ENCODE measurements around the gene ATF6. TPM values are rescaled to one million over a fixed set of nuclear protein-coding genes. Genes with fewer than 3 reads are reported as not detected.

ATF6 gene
- total RNA-seq, 1 experiment from 2014 or later = 16.4 TPM

GRCh38 chr1:161725908-161726472, 40.1 kb upstream of the ATF6 start:
- DNase-seq (ENCODE audit: low read depth, low spot score) (no peak), ATAC-seq (peak; percentile 70)
- TF ChIP-seq, protein P1, sequence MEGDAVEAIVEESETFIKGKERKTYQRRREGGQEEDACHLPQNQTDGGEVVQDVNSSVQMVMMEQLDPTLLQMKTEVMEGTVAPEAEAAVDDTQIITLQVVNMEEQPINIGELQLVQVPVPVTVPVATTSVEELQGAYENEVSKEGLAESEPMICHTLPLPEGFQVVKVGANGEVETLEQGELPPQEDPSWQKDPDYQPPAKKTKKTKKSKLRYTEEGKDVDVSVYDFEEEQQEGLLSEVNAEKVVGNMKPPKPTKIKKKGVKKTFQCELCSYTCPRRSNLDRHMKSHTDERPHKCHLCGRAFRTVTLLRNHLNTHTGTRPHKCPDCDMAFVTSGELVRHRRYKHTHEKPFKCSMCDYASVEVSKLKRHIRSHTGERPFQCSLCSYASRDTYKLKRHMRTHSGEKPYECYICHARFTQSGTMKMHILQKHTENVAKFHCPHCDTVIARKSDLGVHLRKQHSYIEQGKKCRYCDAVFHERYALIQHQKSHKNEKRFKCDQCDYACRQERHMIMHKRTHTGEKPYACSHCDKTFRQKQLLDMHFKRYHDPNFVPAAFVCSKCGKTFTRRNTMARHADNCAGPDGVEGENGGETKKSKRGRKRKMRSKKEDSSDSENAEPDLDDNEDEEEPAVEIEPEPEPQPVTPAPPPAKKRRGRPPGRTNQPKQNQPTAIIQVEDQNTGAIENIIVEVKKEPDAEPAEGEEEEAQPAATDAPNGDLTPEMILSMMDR (IDR thresholded peaks at IDR 0.05) = peak; percentile 28
- TF ChIP-seq SIN3A (IDR thresholded peaks at IDR 0.05; ENCODE audit: borderline replicate concordance, insufficient read depth, low read depth, low read length) (no peak), POLR2AphosphoS5 (IDR thresholded peaks at IDR 0.05; ENCODE audit: low read depth, low read length) (no peak), TCF7L2 (IDR thresholded peaks at IDR 0.05; ENCODE audit: low read depth, low read length) (peak; percentile 73)
- TF ChIP-seq, protein P2, sequence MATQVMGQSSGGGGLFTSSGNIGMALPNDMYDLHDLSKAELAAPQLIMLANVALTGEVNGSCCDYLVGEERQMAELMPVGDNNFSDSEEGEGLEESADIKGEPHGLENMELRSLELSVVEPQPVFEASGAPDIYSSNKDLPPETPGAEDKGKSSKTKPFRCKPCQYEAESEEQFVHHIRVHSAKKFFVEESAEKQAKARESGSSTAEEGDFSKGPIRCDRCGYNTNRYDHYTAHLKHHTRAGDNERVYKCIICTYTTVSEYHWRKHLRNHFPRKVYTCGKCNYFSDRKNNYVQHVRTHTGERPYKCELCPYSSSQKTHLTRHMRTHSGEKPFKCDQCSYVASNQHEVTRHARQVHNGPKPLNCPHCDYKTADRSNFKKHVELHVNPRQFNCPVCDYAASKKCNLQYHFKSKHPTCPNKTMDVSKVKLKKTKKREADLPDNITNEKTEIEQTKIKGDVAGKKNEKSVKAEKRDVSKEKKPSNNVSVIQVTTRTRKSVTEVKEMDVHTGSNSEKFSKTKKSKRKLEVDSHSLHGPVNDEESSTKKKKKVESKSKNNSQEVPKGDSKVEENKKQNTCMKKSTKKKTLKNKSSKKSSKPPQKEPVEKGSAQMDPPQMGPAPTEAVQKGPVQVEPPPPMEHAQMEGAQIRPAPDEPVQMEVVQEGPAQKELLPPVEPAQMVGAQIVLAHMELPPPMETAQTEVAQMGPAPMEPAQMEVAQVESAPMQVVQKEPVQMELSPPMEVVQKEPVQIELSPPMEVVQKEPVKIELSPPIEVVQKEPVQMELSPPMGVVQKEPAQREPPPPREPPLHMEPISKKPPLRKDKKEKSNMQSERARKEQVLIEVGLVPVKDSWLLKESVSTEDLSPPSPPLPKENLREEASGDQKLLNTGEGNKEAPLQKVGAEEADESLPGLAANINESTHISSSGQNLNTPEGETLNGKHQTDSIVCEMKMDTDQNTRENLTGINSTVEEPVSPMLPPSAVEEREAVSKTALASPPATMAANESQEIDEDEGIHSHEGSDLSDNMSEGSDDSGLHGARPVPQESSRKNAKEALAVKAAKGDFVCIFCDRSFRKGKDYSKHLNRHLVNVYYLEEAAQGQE (IDR thresholded peaks at IDR 0.05; ENCODE audit: insufficient read depth in 1 of 2, low read depth in 2 of 2, low read length in 1 of 2) = no peak
- Histone ChIP-seq H3K4me3 (ENCODE audit: low read depth in 2 of 2, low read length in 2 of 2) (peak overlapping the region; percentile 56 to 89), H3K27me3 (ENCODE audit: control insufficient read depth, insufficient read depth, low read length) (no peaks in the 10 kb centered on the region), H3K27ac (ENCODE audit: low read length) (peak overlapping the region; percentile 68), H3K36me3 (ENCODE audit: control insufficient read depth, insufficient read depth, low read length) (no peaks in the 10 kb centered on the region; the same call in 1 of the 2 replicates), H3K9me3 (ENCODE audit: control insufficient read depth, insufficient read depth, low read depth, low read length) (no peaks in the 10 kb centered on the region), H3K4me1 (ENCODE audit: control insufficient read depth, insufficient read depth, low read length) (peaks cover 6% of the 10 kb centered on the region; the same call in 1 of the 2 replicates)
- BruUV-seq (replicated peaks) = no TSS peak
- ChIA-PET CTCF (interaction anchor here (1.4 to 2.4 kb wide), 2 partner anchors 12 to 15 kb away, joined by 4 to 9 read pairs; no protein-coding TSS in a partner anchor), POLR2A (no interaction called here)
- in situ Hi-C loops (cut with HindIII; ENCODE audit: low pct_unique_long_range_greater_than_20kb, low sequenced_read_pairs) = loop anchor here (25.0 kb wide), 1 partner anchor 189 kb away; the partner anchor contains the start of gene FCGR3A
- intact Hi-C loops (cut with micrococcal nuclease; ENCODE audit: unreplicated experiment) = no loop called here

- Histone ChIP-seq H3K4me3 (ENCODE audit: low read depth in 2 of 2, low read length in 2 of 2) (peak overlapping the region; percentile 56 to 89), H3K36me3 (ENCODE audit: control insufficient read depth, insufficient read depth, low read length) (no peaks in the 10 kb centered on the region; the same call in 1 of the 2 replicates), H3K4me1 (ENCODE audit: control insufficient read depth, insufficient read depth, low read length) (peaks cover 6% of the 10 kb centered on the region; the same call in 1 of the 2 replicates), H3K27me3 (ENCODE audit: control insufficient read depth, insufficient read depth, low read length) (no peaks in the 10 kb centered on the region), H3K27ac (ENCODE audit: low read length) (peak overlapping the region; percentile 75), H3K9me3 (ENCODE audit: control insufficient read depth, insufficient read depth, low read depth, low read length) (no peaks in the 10 kb centered on the region)
- ChIA-PET CTCF (interaction anchor here (0.6 to 2.4 kb wide), 4 partner anchors 11 to 242 kb away, joined by 3 to 9 read pairs (median 4); partner anchors contain the start of gene DUSP12), POLR2A (no interaction called here)
- intact Hi-C loops (cut with micrococcal nuclease; ENCODE audit: unreplicated experiment) (no loop called here), in situ Hi-C loops (cut with HindIII; ENCODE audit: low pct_unique_long_range_greater_than_20kb, low sequenced_read_pairs) (loop anchor here (25.0 kb wide), 1 partner anchor 189 kb away; the partner anchor contains the start of gene FCGR3A)
- BruUV-seq (replicated peaks) = no TSS peak
- DNase-seq (ENCODE audit: low read depth, low spot score) = no peak
- ATAC-seq = peak; percentile 84
- peak; percentile 65; the same call in 1 of the 2 replicates for TF ChIP-seq POLR2AphosphoS5 (IDR thresholded peaks at IDR 0.05; ENCODE audit: low read depth, low read length)
- TF ChIP-seq TCF7L2 (IDR thresholded peaks at IDR 0.05; ENCODE audit: low read depth, low read length) = no peak
- TF ChIP-seq, protein P2 (IDR thresholded peaks at IDR 0.05; ENCODE audit: insufficient read depth in 1 of 2, low read depth in 2 of 2, low read length in 1 of 2) = peak in 1 of 2 experiments; percentile 5; a peak in 1 of 4 replicates
- TF ChIP-seq, protein P1 (IDR thresholded peaks at IDR 0.05) = no peak
- 0 out of 2 replicates have a peak, but pooled peaks have one; percentile 61 for TF ChIP-seq SIN3A (IDR thresholded peaks at IDR 0.05; ENCODE audit: borderline replicate concordance, insufficient read depth, low read depth, low read length)
Measured at GRCh38 chr1:161726473-161727255, 39.5 kb upstream of the ATF6 start.

Data from Panc1 (cell line).